Cardiac fibroblast (primary cell): ENCODE measurements around the gene PTK7.

Experiments used
- DNase-seq, 2 donors: peaks; one replicate each; pipeline versions ENCODE4 v3.0.0 to v3.0.0-alpha.2; 2010; ENCODE audit warnings: low read depth in 2 of 2
- H3K4me3 ChIP-seq, 2 donors: replicated peaks in 1 of 2; 1 replicate in 1 of 2; 2 replicates in 1 of 2; pipeline ENCODE4 v1.5.1; 2011; ENCODE audit warnings: low read depth in 2 of 2, low read length in 2 of 2, mild to moderate bottlenecking in 2 of 2, moderate library complexity in 1 of 2
- CTCF ChIP-seq: IDR thresholded peaks from one replicate; pipeline ENCODE4 v1.5.1; 2011; ENCODE audit warnings: low read depth, mild to moderate bottlenecking, low read length, inconsistent platforms

The PTK7 gene

DNA sequence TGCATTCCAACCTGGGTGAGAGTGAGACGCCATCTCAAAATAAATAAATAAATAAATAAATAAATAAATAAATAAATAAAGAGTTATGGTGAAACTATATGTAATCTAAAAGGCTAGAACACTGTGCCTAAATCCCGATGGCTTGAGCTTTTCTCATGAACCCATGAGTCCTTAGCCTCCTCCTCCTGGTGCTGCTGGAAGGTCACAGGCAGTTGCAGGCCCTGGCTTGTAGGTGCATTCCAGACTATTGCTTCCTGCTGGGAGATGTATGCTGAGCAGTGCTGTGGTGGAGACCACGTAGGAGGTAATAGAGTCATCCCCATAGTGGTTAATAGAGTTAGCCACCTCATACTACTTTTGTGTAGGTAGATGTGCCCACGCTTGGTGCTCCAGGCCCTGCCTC lies 12.5 kb downstream of the PTK7 start:
- H3K4me3 ChIP-seq = no peak overlapping the region
- no peak for DNase-seq
- no peak for TF ChIP-seq CTCF

GRCh38 chr6:43089467-43089866 lies 13.4 kb downstream of the PTK7 start:
- TF ChIP-seq CTCF = no peak
- H3K4me3 ChIP-seq = no peak overlapping the region
- no peak for DNase-seq

DNA sequence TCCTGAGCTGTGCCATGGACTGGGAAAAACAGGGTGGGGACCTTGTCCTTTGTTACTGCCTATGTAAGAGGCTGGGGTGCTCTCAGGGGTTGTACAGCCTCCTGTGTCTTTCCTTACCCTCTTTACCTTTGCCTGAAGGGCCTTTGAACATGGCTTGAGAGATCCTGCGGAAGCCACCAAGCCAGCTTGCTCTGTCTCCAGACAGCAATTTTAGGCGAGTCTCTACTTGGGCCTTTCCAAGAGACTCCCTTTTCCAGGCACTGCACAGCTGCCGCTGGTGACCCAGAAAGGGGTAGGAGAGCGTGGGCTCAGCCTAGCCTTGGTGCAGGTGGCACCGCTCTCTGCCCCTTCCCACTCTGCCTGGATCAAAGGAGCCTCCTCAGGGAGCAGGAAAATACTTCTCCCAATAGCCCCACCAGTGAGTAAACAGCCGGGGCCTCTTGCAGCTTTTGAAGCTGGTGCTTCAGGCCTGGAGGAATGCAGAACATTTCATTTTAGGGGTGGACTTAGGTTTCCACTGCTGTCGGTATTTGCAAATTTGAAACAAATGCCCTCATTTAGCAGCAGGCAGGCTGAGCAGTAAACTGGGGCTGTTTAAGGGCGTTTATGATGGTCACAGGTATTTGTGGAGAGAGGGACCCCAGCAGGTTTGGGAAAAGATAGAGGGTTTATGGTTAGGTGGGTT lies 13.9 kb downstream of the PTK7 start:
- H3K4me3 ChIP-seq = no peak overlapping the region
- no peak for TF ChIP-seq CTCF
- no peak for DNase-seq

- no peak overlapping the region for H3K4me3 ChIP-seq
- no peak for DNase-seq
- TF ChIP-seq CTCF = no peak
Measured at GRCh38 chr6:43090559-43090956, 14.4 kb downstream of the PTK7 start.

DNA sequence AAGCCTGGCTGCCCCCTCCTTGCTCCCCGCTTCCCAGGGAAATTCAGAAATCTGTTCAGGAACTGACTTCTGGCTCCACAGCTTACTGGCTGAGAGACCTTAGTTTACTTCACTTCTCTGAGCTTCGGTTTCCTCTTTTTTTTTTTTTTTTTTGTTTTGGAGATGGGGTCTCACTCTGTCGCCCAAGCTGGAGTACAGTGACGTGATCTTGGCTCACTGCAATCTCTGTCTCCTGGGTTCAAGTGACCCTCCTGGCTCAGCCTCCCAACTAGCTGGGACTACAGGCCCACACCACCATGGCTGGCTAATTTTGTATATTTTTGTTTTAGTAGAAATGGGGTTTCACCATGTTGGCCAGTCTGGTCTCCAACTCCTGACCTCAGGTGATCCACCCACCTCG lies 14.9 kb downstream of the PTK7 start:
- DNase-seq = no peak
- no peak overlapping the region for H3K4me3 ChIP-seq
- TF ChIP-seq CTCF = no peak

DNA sequence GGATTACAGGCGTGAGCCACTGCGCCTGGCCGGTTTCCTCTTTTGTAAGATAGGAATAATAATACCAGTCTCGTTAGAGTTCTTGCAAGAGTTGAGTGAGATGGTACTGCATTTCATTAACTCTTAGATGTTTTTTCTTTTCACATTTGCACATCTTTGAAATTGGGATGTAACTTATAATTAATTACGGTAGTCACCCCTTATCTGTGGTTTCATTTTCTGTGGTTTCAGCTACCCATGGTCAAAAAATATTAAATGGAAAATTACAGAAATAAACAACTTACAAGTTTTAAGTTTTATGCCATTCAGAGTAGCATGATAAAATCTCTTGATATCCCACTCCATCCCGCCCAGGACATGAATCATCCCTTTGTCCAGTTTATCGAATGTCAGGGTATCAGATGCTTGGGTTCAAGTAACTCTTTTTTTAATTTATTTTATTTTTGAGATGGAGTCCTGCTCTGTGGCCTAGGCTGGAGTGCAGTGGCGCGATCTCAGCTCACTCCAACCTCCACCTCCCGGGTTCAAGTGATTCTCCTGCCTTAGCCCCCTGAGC lies 15.4 kb downstream of the PTK7 start:
- TF ChIP-seq CTCF = no peak
- no peak for DNase-seq
- no peak overlapping the region for H3K4me3 ChIP-seq

- no peak for TF ChIP-seq CTCF
- no peak for DNase-seq
- no peak overlapping the region for H3K4me3 ChIP-seq
Measured at GRCh38 chr6:43092635-43093034, 16.5 kb downstream of the PTK7 start.
